ENCODE data around the gene MAPK1.
"Not testable (repeated sequence)": the region's sequence is repeated elsewhere in the genome, so short reads cannot be mapped to it uniquely, and the experiment has no call there.

GRCh38 chr22:21720191-21720859 is 147.1 kb downstream of the MAPK1 start:
- not testable (repeated sequence) for TF ChIP-seq EZH2 (IDR thresholded peaks at IDR 0.05; ENCODE audit: insufficient read depth, poor library complexity, severe bottlenecking); EZH2phosphoT487 (IDR thresholded peaks at IDR 0.05; ENCODE audit: insufficient read depth, low read depth)
